GM21367 (cell line): ENCODE results near the gene RAX2.
"Not testable (repeated sequence)": the region's sequence is repeated elsewhere in the genome, so short reads cannot be mapped to it uniquely, and the experiment has no call there.

Experiments used
- ATAC-seq: cut with Tn5 transposase; IDR thresholded peaks from one replicate; pipeline ENCODE4 v1.9.1; 2021; ENCODE audit not compliant: unreplicated experiment

The RAX2 gene

DNA sequence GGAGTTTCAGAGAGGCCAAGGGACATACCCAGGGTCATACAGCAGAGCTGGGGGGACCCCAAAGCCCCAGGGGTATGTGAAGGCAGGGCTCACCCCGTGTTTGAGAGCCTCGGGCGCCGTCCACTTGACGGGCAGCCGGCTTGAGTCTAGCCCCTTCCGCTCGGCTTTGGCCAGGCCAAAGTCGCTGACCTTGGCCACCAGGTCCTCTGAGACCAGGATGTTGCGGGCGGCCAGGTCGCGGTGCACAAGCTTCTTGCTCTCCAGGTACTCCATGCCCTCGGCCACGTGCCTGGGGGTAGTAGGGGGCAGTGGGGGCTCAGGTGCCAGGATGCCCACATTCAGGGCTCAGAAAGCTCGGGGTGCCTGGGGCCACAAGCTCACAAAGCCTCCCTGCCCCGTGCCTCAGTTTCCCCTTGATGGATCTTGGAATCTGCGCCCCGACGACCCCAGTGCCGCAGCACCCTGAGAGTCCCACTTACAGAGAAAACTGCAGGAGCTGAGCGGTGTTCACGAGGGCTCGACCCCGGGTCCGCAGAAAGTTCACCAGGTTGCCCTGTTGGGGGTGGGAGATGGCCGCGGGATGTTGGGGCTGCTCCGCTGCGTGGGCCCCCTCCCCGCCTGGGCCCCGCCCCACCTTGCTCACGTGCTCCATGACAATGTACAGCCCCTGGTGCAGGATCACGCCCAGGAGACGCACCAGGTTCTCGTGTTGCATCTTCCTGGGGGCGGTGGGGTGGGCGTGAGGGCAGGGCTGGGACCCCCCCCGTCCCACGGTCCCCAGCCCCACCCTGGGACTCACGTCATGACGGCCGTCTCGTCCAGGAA is 7.1 kb upstream of the RAX2 start:
- no peak for ATAC-seq

GRCh38 chr19:3778104-3778867 is 6.3 kb upstream of the RAX2 start:
- no peak for ATAC-seq

DNA sequence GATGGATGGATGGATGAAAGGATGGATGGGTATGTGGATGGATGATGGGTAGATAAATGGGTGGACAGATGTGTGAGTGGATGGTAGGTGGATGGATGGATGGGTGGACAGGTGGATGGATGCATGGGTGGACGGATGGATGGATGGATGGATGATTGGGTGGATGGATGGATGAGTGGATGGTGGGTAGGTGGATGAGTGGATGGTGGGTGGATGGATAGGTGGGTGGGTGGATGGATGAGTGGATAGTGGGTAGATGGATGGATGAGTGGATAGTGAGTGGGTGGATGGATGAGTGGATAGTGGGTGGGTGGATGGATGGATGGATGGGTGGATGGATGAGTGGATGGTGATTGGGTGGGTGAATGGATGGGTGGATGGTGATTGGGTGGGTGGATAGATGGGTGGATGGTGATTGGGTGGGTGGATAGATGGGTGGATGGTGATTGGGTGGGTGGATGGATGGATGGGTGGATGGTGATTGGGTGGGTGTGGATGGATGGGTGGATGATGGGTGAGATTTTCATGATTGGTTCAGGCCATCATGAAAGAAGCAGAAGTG is 4.5 kb upstream of the RAX2 start:
- no peak for ATAC-seq

DNA sequence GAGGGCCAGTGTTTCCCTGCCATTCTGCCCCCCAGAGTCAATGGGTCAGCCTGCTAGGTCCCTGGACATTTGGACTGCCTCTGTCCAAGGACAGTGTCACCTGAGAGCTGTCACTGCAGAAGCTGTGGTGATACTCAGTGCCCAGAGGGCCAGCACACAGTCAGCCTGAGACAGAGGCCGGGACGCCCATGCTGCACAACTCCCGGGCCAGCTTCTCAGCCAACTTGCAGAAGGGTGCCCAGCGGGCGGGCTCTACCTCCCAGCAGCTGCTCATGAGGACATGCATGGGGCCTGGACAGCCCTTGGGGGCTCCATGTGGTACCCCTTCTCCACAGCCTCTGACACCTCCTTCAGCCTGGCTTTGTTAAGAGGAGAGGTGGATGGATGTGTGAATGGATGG is 3.8 kb upstream of the RAX2 start:
- ATAC-seq: no peak

DNA sequence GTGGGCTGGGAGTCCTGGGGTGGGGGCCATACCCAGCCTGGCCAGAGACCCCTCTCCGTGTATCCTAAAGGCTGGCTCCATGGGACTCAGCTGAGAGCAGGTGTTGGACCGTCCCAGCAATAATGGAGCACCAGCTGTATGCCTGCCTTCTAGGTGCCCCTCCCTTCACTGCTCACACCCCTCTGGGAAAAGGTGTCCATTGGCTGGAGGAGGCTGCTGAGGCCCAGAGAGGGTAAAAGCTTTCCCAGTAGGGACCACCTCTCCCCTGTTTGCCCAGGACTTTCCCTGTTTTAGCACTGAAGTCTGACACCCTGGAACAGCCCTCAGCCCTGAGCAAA is 3.3 kb upstream of the RAX2 start:
- ATAC-seq: no peak

DNA sequence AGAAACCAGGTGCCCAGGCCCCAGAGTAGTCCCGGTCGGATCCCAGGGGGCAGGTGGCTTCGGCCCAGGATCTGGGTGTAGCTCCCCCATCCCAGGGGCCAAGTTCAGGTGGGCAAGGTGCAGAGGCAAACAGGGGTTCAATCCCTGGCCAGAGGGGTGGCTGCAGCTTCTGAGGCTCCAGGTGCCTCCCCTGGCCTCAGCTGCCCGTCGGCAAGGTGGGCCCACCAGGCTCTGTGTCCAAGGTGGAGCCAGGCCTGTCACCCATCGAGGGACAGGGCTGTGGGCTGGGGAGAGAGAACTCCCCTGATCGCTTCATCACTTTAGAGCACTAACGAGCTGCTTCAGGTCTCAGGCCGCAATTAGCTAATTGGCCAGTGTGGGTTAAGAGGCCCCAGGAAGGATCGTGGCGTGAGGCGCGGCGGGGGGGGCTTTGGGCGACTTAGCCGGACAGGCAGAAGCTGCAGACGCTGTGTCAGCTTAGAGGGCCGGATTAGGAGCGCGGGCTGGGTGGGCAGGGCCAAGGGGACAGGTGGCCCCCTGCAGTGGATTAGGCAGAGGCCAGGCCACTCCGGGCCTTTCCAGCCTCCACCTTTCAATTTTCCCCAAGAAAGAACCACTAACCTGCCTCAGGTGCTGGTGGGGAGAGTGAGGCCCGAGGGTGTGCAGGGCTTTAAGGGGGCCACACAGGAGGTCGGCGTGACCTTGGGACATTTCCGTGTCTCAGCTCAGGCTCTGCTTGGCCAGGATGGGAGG is 2.8 kb upstream of the RAX2 start:
- no peak for ATAC-seq

GRCh38 chr19:3773814-3774515 is 1.9 kb upstream of the RAX2 start:
- no peak for ATAC-seq

DNA sequence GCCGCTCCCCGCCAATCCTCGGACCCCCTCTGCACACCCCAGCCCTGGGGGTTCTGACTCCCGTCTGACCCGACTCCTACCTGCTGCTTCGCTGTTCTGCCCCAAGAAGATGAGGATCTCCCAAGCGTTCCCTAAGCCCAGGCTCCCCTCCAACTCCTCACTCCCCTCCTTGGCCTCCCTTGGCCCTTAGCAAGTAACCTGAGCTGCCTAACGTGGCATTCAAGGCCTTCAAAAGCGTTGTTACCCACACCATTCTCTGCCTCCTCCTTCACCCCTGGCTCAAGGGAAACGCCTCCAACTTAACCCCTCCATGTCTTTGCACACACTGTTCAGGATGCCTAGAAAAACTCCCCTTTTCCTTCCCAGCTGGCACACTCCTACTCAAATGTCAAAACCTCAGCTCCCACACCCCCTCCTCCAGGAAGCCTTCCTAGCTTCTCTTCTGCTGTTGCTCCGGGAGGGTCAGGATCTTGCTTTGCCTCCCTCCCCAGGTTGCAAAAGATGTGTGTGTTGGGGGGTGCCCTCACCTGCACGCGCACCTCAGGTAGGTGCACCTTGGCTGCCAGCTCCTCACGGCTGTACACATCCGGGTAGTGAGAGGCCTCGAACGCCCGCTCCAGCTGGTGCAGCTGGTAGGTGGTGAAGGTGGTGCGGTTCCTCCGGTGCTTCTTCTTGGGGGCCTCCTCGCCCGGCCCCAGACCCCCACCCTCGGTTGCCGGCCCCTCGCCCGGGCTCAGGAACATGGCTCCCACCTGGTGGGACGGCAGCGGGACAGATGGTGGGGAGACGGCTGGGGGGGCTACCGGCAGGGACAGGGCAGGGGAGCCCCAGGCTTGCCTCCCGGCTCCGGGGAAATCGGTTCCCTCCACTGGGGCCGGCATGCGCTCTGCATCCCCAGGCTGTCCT is 775 bp downstream of the RAX2 start:
- no peak for ATAC-seq

GRCh38 chr19:3770136-3770999 is 1.7 kb downstream of the RAX2 start:
- ATAC-seq: no peak

DNA sequence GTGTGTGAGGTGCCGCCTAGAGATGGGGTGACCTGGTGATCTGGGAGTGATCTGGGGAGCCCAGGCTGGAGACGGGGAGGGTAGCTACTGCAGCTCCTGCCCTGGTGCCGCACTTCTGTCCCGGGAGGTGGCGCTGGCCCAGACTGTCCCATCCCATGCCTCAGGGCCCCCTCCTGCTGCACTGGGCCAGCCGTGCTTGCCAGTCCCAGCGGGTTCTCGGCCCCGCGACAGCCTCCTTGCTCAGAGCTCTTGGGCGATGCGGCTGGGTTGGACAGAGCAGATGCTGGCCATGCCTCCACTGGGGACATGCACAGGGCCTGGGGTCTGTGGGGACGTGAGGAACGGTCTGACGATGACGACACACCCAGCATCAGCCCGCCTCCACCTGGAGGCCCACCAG is 2.5 kb downstream of the RAX2 start:
- no peak for ATAC-seq

DNA sequence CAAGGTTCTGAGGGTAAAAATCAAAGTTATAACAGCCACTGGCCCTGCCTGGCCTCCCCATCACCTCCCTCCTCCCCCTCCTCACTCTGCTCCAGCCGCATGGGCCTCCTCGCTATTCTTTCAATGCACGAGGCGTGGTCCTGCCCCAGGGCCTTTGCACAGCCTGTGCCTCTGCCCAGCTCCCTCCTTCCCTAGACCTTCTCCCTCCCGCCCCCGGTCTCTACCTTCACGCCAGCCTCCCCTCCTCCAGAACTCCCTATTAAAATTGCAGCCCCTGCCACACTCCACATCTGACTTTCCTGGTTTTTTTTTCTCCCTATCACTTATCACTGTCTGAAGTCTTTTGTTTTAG is 3.3 kb downstream of the RAX2 start:
- no peak for ATAC-seq

DNA sequence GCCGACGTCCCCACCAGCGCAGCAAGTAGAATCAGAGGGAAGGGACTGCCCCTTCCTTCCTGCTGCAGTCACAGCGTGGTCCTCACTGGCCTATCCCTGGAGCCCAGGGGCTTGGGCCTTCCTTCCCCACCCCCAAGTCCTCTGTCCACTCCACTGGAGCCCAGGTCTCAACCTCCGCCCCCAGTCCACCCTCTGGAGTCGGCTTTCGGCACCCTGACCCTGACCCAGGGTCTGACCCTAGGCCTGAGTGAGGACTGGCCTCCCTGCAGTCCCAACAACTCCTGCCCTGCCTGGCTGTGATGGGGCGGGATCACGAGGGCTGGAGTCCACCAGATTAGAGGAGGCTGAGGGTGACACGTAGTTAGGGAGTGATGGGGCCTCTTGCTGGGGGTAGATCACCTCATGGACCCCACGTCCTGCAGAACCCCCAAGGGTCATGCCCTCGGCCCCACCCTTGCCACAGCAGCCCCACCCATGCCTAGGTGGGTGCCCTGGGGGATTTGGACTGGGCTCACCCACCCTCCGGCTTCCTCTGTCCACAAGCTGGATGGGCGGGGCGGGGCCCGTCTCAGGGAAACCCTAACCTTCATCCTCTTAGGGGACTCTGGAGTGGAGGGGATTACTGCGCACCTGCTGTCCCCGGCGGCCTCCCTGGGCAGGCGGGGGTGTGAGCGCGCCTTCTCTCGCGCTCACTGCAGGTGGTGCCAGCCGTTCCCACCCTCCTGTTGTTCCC is 3.8 kb downstream of the RAX2 start:
- no peak for ATAC-seq

DNA sequence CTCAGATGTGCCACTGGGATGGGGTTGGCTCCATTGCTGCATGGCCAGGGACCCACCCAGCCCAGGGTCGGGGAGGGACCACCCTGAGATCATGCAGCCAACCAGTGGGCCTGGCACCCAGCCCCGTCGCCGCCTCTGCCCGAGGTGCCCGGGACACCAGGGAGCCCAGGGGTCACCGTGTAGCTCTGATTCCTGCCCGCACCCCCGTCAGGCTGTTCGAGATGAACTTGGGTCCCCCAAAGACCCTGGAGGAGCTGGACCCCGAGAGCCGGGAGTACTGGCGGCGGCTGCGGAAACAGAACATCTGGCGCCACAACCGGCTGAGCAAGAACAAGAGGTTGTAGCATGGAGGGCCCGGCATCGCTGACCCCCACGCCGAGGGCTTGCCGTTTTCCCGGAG is 5.0 kb downstream of the RAX2 start:
- ATAC-seq: no peak

- no peak for ATAC-seq
These were observed 5.5 kb downstream of the RAX2 start for GRCh38 chr19:3766520-3766919.

- ATAC-seq: not testable (repeated sequence)
These were observed 6.3 kb downstream of the RAX2 start for GRCh38 chr19:3765757-3766156.

DNA sequence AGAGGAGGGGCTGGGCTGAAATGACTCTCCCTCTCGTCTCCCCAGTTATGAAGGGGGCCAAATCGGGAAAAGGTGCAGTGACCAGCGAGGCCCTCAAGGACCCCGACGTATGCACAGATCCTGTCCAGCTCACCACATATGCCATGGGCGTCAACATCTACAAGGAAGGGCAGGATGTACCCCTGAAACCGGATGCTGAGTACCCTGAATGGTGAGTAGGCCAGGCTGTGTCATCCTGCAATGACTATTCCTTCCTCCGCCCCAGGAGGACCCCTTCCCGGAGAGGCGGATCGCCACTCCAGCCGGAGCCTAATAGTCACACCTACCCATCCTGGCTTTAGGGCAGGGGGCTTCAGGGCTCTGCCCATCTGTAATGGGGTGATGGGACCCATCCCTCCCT is 6.9 kb downstream of the RAX2 start:
- ATAC-seq: no peak

GRCh38 chr19:3762501-3763459 is 9.2 kb downstream of the RAX2 start, which contains the start of gene MRPL54:
TSS of gene MRPL54 (plus strand) at chr19:3762682. CDS start at chr19:3762701, 19 bp downstream.
- ATAC-seq: peak; percentile 54
